GM20000 (cell line): ENCODE results near the gene MBD3L1.

Experiments
- DNase-seq: peaks from one replicate; pipeline ENCODE4 v3.0.0; 2012; ENCODE audit warnings: low spot score
- TF ChIP-seq, protein P1 (sequence below): IDR thresholded peaks from 2 replicates; pipeline ENCODE4 v1.5.1; 2012; ENCODE audit warnings: mild to moderate bottlenecking, control low read depth; ENCODE audit errors: extremely low read depth, missing control alignments

Gene MBD3L1

DNA sequence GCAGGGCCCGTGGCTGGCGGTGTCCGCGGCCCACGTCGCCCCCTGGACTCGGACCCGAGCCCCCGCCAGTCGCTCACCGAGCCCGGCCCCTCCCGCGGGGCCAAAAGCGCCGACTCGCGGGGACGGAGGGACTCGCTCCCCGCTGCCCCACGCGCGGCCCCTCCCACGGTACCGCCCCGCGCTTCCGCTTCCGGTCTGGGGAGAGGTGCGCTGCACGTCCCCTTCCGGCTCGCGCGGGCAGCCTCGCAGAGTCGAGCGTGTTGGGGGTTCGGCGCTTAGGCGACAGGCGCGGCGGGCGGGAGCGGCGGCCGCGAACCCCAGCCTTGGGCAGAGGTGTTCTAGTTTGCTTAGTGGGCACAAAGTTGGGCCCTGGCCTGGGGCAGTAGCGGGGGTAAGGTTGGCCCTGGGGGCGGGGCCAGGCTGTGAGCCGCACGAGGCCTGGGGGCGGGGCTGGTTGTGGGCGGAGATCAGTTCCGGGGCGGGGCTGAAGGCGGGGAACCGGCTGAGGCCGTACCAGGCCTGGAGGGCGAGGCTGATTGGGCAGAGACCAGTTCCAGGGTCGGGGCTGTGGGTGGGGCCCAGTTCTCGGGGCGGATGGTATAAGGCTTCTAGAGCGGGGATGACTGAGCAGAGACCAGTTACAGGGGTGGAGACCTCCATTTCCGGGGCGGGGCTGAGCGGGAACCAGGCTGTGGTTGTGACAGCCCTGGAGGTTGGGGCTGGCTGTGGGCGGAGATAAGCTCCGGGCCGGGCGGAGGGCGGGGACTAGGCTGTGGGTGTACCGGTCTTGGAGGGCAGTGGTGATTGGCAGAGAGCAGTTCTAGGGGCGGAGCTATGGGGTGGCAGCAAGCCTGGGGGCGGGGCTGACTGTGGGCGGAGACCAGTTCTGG is at the start of gene MBD3L1, which contains the start of gene ZNF558:
Gene MBD3L1 (plus strand): TSS at position 246 of the 890 bp plus-strand sequence. CDS start 10,302 bp downstream, outside the sequence.
Gene ZNF558 (minus strand): TSS at position 173 of the 890 bp plus-strand sequence. CDS start 9,645 bp downstream, outside the sequence.
- DNase-seq, result peak; percentile 95
- TF ChIP-seq, protein P1, sequence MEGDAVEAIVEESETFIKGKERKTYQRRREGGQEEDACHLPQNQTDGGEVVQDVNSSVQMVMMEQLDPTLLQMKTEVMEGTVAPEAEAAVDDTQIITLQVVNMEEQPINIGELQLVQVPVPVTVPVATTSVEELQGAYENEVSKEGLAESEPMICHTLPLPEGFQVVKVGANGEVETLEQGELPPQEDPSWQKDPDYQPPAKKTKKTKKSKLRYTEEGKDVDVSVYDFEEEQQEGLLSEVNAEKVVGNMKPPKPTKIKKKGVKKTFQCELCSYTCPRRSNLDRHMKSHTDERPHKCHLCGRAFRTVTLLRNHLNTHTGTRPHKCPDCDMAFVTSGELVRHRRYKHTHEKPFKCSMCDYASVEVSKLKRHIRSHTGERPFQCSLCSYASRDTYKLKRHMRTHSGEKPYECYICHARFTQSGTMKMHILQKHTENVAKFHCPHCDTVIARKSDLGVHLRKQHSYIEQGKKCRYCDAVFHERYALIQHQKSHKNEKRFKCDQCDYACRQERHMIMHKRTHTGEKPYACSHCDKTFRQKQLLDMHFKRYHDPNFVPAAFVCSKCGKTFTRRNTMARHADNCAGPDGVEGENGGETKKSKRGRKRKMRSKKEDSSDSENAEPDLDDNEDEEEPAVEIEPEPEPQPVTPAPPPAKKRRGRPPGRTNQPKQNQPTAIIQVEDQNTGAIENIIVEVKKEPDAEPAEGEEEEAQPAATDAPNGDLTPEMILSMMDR, result no peak

DNA sequence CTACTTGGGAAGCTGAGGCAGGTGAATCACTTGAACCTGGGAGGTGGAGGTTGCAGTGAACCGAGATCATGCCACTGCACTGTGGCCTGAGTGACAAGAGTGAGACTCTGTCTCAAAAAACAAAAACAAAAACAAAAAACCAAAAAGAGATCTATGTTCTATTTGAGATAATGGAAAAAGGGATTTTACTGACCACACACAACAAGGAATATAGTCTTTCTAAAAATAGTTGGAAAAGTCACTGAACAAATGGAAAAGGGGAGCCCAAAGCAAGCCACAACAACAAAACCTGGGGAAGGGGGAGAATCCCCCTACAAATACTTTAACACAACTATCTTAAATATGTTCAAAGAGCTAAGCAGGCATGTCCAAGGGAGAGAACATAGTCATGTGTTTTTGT is 37.4 kb upstream of the MBD3L1 start:
- TF ChIP-seq, protein P1, result no peak
- DNase-seq, result no peak

DNA sequence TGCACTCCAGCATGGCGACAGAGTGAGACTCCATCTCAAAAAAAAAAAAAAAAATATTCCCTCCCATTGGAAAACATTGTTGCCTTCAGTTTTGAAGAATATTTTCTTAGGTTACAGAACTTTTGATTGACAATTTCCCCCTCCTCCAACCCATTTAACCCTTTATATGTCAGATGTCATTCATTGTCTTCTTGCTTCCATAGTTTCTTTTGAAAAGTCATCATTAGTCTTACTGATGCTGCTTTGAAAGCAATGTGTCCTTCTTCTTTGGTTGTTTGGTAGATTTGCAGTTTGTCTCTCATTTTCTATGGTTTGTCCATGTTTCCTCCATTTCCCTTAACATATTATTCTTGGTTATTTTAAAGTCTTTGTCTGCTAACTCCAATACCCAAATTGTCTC is 25.5 kb upstream of the MBD3L1 start:
- TF ChIP-seq, protein P1, result no peak

DNA sequence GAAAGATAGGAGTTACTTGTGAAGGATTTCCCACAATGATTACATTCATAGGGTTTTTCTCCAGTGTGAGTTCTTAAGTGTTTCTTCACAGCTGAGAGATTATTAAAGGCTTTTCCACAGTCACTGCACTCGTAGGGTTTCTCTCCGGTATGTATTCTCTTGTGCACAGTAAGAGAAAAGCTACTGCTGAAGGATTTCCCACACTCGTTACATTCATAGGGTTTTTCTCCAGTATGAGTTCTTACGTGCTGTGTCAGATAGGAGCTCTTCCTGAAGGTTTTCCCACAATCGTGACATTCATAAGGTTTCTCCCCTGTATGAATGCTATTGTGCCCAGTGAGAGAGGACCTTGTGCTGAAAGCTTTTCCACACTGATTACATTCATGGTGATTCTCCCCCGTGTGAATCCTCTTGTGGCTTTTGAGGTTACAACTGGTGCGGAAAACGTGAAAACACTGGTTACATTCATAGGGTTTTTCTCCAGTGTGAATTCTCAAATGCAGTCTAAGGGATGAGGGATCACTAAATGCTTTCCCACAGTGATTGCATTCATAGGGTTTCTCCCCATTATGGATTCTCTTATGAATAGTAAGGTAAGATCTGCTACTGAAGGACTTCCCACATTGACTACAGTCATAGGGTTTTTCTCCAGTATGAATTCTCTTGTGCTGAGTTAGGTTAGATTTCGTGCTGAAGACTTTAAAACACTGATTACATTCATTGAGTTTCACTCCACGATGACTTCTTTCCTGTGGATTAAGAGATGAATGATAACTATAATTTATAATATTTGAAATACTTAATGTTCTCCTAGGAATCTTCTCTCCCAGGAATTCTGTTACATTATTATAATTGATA is 20.6 kb upstream of the MBD3L1 start:
- DNase-seq, result no peak
- TF ChIP-seq, protein P1, result no peak

More for the DNA sequence above, 25.5 kb upstream of the MBD3L1 start:
- no peak for DNase-seq

DNA sequence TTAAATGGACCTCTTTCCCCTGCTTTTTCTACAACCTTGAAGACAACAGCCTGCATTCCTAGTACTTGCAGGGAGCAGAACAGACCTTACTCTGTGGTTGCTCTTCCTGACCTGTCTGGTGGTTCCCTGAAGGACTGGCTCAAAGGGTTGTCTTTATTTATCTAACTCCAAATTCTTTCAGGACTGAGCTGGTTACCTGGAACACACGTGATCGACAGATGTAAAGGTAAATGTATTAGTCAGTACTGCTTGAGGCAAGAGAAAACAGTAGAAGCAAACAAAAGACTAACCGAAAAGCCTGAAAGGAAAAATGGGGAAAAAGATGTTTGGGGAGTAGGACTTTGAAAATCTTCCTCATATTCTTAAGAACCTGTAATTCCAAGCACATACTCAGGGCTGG is 18.0 kb upstream of the MBD3L1 start:
- DNase-seq, result no peak
- TF ChIP-seq, protein P1, result no peak

DNA sequence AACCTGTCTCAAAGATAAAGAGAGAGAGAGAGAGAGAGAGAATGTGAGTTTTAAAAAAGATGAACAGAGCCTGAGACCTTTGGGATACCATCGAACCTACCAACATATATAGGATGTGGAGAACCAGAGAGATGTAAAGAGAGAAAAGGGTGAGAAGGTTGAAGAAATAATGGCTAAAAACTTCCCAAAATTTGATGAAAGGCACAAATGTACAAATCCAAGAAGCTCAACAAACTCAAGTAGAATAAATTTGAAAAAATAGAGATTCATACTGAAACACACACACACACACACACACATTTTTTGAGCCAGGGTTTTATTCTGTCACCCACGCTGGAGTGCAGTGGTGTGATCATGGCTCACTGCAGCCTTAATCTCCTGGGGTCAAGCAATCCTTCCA is 16.4 kb upstream of the MBD3L1 start:
- no peak for DNase-seq
- TF ChIP-seq, protein P1, result no peak

DNA sequence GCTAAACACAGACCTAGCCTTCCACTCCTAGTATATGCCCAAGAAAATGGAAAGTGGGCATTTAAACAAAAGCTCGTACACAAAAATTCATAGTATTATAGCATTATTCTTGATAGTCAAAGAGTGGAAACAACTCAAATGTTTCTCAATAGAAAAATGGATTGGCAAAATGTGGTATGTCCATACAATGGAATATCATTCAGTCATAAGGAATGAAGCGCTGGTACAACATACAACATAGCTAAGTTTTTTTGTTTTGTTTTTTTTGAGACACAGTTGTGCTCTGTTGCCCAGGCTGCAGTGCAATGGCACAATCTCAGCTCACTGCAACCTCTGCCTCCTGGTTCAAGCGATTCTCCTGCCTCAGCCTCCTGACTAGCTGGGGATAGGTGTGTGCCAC is 11.9 kb upstream of the MBD3L1 start:
- TF ChIP-seq, protein P1, result no peak
- DNase-seq, result no peak
